Lung microvascular endothelial cell (primary cell): ENCODE measurements around the gene ZNF620. TPM values are rescaled to one million over a fixed set of nuclear protein-coding genes. Genes with fewer than 3 reads are reported as not detected.
"Not testable (repeated sequence)": the region's sequence is repeated elsewhere in the genome, so short reads cannot be mapped to it uniquely, and the experiment has no call there.

Experiments
- DNase-seq, 2 donors: peaks; one replicate each; pipeline versions ENCODE4 v3.0.0 to v3.0.0-alpha.2; 2010; ENCODE audit warnings: low read depth in 2 of 2
- total RNA-seq: library from RNA; depleted of rRNA; stranded (reverse); fragments of >200 nt; gene quantifications from 2 replicates; pipeline ENCODE4 v1.2.1, GENCODE V29; 2014

Gene ZNF620
- total RNA-seq, 1 donor from 2014 or later: 6.5 TPM

- DNase-seq: no peak
Measured at GRCh38 chr3:40502034-40502433, 3.8 kb upstream of the ZNF620 start.

- DNase-seq: peak; percentile 98
Measured at GRCh38 chr3:40504636-40505430, 1.0 kb upstream of the ZNF620 start.

DNA sequence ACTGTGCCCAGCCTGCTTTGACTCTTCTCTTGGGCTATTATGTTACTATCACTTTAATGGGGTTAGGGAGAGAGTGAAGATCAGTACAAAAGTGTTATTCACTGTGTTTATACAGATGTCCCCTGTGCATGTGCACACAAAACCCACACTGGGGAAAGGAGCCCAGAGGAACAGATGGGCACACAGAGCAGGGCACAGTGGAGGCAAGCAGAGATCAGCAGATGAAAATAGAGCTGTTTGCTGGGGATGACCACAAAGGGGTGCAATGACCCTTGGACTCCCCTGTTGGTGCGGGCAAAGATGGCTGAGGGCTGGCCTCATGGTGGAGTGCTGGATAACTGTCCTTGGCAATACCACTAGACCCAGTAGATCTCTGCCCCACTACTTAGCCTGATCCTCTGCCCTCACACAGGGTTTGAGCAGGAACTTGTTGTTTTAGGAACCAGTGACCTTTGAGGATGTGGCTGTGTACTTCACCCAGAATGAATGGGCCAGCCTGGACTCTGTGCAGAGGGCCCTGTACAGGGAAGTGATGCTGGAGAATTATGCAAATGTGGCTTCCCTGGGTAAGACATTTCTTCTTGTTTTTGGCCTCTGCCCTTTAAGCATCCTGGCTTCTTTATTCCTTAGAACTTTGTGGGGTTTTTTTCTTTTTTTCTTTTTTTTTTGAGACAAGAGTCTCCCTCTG lies 5.3 kb downstream of the ZNF620 start:
- DNase-seq: no peak

DNA sequence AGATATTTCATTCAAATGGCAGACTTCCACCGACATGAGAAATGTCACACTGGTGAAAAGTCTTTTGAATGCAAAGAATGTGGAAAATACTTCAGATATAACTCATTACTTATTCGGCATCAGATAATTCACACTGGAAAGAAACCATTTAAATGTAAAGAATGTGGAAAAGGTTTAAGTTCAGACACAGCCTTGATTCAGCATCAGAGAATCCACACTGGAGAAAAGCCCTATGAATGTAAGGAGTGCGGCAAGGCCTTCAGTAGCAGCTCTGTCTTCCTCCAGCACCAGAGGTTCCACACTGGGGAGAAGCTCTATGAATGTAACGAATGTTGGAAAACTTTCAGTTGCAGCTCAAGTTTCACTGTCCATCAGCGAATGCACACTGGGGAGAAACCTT lies 10.4 kb downstream of the ZNF620 start:
- DNase-seq: no peak

DNA sequence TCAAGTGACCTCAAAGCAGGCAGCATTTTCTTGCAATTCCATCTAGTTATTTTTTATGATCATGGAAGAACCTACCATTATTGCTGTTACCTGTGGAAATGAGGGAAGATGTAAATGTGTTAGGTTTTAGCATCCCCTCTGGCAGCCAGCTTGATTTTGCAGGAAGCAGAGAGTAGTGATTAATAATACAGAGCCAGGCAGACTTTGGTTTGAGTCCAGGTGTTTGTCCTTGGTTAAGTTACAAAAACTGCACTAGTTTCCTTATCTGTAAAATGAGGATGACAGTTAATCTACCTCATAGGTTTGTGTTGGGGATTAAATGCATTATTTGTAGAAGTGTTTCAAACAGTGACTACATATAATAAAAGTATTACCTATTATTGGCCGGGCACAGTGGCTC lies 12.2 kb downstream of the ZNF620 start:
- DNase-seq: no peak

- no peak for DNase-seq
Measured at GRCh38 chr3:40518848-40519247, 13.0 kb downstream of the ZNF620 start.

GRCh38 chr3:40521254-40521653 lies 15.4 kb downstream of the ZNF620 start:
- DNase-seq: no peak

- DNase-seq: peak; percentile 2 to 4
Measured at GRCh38 chr3:40523781-40524180, 17.9 kb downstream of the ZNF620 start.

DNA sequence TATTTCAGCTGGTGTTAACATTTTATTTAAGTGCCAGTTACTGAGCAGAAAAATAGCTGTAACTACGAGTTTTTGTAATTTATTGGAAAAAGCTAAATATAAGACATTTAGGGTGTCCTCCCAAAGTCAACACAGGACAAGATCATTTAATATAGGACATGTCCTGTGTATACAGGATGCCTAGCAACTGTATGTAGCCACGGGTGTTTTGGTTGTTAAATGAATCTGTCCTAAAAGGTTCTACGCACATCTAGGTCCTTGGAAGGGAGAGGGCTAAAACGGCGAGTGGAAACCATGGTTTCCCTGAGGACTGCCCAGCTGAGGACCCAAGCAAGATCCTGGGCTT lies 18.4 kb downstream of the ZNF620 start:
- peak in 1 of 2 donors; percentile 34 for DNase-seq

GRCh38 chr3:40524568-40525285 lies 18.9 kb downstream of the ZNF620 start, which contains the start of gene ZNF621:
ZNF621 (plus strand) TSS chr3:40524960; CDS start chr3:40525841, 881 bp downstream.
- DNase-seq: peak; percentile 90

DNA sequence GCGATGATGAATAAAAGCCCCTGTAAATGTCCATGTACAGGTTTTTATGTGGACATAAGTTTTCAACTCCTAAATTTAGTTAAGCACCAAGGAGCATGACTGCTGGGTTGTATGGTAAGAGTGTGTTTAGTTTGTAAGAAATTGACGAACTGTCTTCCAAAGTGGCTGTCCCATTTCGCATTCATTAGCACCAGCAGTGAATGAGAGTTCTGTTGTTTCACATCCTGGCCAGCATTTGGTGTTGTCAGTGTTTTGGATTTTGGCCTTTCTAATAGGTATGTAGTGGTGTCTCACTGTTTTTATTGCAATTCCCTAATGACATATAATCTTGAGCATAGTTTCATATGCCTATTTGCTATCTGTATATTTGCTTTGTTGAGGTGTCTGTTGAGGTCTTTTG lies 22.6 kb downstream of the ZNF620 start:
- DNase-seq: no peak

- no peak for DNase-seq
Measured at GRCh38 chr3:40532252-40532651, 26.4 kb downstream of the ZNF620 start.

GRCh38 chr3:40534283-40534682 lies 28.4 kb downstream of the ZNF620 start:
- DNase-seq: no peak

GRCh38 chr3:40546816-40547215 lies 41.0 kb downstream of the ZNF620 start:
- peak in 1 of 2 donors; percentile 20 for DNase-seq

DNA sequence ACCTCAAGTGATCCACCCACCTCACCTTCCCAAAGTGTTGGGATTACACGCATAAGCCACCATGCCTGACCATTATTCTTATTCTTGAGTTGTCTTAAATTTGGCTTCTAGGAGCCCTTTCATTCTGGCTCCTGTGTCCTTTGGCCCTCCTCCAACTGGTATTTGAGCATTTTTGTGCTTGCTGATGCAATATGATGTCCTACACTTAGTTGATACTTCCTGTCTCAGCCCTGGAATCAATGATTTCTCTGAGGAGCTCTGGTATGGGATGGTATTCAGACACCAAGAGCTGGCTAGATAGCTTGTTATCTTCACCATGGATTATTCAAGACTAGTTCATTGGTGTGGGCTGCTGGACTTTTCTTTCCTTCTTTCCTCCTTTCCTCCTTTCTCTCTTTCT lies 44.3 kb downstream of the ZNF620 start:
- DNase-seq: no peak

GRCh38 chr3:40557575-40558161 lies 51.8 kb downstream of the ZNF620 start:
- no peak for DNase-seq

- DNase-seq: not testable (repeated sequence)
Measured at GRCh38 chr3:40562482-40562881, 56.6 kb downstream of the ZNF620 start.

- not testable (repeated sequence) for DNase-seq
Measured at GRCh38 chr3:40565629-40566028, 59.8 kb downstream of the ZNF620 start.

DNA sequence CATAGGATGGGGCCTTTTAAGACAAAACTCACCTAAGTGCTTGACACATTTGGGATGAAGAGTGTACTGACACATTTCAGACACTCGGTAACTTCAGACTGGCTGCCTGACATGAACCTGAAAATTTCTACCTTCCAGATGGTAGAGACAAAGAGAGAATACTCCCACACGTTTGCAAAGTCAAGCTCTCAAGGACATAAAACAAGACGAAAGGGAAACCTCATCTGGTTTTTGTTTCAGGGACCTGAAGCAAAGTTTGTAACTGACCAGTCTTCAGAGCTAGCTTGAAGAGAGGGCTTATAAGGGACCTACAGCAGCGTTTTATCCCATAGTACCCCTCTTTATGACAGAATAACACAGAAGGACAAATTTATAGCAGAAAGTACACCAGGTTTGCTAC lies 60.9 kb downstream of the ZNF620 start:
- DNase-seq: no peak
